Osteoblast (primary cell): ENCODE data around the gene AFAP1. TPM values are rescaled to one million over a fixed set of nuclear protein-coding genes. Genes with fewer than 3 reads are reported as not detected.

Source experiments
- DNase-seq: peaks from one replicate; pipeline ENCODE4 v3.0.0; 2011; ENCODE audit warnings: low spot score, mixed read lengths; ENCODE audit not compliant: insufficient read length; ENCODE audit errors: missing footprints
- H2AFZ ChIP-seq: 2 replicates; pipeline ENCODE4 v1.6.0; 2011; ENCODE audit warnings: mild to moderate bottlenecking, low read length
- H3K27ac ChIP-seq: 2 replicates; pipeline ENCODE4 v1.5.1; 2011; ENCODE audit warnings: mild to moderate bottlenecking, low read depth, low read length, moderate library complexity
- H3K27me3 ChIP-seq: 2 replicates; pipeline ENCODE4 v1.6.0; 2012; ENCODE audit warnings: mild to moderate bottlenecking, control low read depth, inconsistent platforms, low read length, moderate library complexity; ENCODE audit not compliant: insufficient read depth
- H3K36me3 ChIP-seq: 2 replicates; pipeline ENCODE4 v1.5.1; 2011; ENCODE audit warnings: mild to moderate bottlenecking, low read length, control low read depth, moderate library complexity; ENCODE audit not compliant: insufficient read depth
- H3K4me1 ChIP-seq: 2 replicates; pipeline ENCODE4 v1.5.1; 2011; ENCODE audit warnings: mild to moderate bottlenecking, low read length, control low read depth, moderate library complexity; ENCODE audit not compliant: insufficient read depth
- H3K4me2 ChIP-seq: 2 replicates; pipeline ENCODE4 v1.6.0; 2011; ENCODE audit warnings: mild to moderate bottlenecking, low read length; ENCODE audit not compliant: insufficient read depth
- H3K4me3 ChIP-seq: fragments of 200-600 bp; sonication (generic); 3 replicates; pipeline ENCODE4 v1.5.1; 2012; ENCODE audit warnings: mild to moderate bottlenecking, low read length, inconsistent platforms; ENCODE audit not compliant: insufficient read depth
- H3K79me2 ChIP-seq: 2 replicates; pipeline ENCODE4 v1.6.0; 2012; ENCODE audit warnings: mild to moderate bottlenecking, low read length, control low read depth, inconsistent platforms; ENCODE audit not compliant: insufficient read depth
- H3K9me3 ChIP-seq: 2 replicates; pipeline ENCODE4 v1.5.1; 2011; ENCODE audit warnings: low read depth, low read length, control low read depth
- H4K20me1 ChIP-seq: 2 replicates; pipeline ENCODE4 v1.6.0; 2012; ENCODE audit warnings: mild to moderate bottlenecking, low read length, control low read depth; ENCODE audit not compliant: insufficient read depth
- total RNA-seq: library from RNA; depleted of rRNA; stranded (reverse); fragments of >200 nt; gene quantifications from 2 replicates; pipeline ENCODE4 v1.2.3, GENCODE V29; 2012
- TF ChIP-seq, protein P1 (sequence below): IDR thresholded peaks from 2 replicates; pipeline ENCODE4 v1.5.1; 2011; ENCODE audit warnings: mild to moderate bottlenecking, low read depth, low read length, moderate library complexity; ENCODE audit errors: extremely low read depth

Gene AFAP1
- total RNA-seq, 1 donor: 101 TPM

DNA sequence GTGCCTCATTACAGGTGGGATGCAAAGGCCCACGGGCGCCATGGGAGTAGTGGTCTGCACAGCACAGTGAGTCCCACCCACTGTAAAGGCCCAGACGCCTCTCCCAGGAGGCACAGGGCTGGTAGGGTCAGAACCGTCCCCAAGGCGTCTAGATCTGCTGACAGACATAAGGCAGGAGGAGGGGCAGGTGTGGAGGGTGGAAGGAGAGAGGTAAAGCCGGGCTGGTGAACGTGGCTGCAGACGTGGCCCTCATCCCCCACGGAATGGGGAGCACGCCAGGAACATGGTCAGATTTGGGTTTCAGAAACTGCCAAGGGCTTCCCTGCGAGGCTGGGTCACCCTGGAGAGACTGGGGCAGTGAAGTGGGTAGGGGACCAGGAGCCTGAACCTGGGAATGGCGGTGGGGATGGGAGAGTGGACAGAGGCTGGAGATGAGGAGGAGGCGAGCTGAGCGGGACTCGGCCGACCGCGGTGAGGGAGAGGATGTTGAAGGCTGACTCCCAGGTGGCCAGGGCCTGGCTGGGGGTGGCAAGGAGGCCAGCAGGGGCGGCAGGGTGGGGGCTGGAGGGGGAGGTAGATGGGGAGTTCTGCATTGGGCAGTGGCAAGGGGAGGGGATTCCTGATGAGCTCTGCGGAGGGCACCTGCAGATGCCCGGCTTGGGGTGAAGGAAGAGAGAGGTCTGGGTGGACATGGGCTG, 184.9 kb downstream of the AFAP1 start:
- H3K4me3 ChIP-seq: no peak overlapping the region
- no peak overlapping the region for H3K27ac ChIP-seq
- H3K36me3 ChIP-seq: peaks cover 31% of the 10 kb centered on the region
- peaks cover 9% of the 10 kb centered on the region for H3K79me2 ChIP-seq
- TF ChIP-seq, protein P1, sequence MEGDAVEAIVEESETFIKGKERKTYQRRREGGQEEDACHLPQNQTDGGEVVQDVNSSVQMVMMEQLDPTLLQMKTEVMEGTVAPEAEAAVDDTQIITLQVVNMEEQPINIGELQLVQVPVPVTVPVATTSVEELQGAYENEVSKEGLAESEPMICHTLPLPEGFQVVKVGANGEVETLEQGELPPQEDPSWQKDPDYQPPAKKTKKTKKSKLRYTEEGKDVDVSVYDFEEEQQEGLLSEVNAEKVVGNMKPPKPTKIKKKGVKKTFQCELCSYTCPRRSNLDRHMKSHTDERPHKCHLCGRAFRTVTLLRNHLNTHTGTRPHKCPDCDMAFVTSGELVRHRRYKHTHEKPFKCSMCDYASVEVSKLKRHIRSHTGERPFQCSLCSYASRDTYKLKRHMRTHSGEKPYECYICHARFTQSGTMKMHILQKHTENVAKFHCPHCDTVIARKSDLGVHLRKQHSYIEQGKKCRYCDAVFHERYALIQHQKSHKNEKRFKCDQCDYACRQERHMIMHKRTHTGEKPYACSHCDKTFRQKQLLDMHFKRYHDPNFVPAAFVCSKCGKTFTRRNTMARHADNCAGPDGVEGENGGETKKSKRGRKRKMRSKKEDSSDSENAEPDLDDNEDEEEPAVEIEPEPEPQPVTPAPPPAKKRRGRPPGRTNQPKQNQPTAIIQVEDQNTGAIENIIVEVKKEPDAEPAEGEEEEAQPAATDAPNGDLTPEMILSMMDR: no peak
- no peak for DNase-seq
- no peaks in the 10 kb centered on the region for H3K27me3 ChIP-seq
- no peak overlapping the region for H3K4me2 ChIP-seq
- H4K20me1 ChIP-seq: peaks cover 49% of the 10 kb centered on the region
- peaks cover 16% of the 10 kb centered on the region for H3K4me1 ChIP-seq
- H3K9me3 ChIP-seq: no peaks in the 10 kb centered on the region
- no peak overlapping the region for H2AFZ ChIP-seq

DNA sequence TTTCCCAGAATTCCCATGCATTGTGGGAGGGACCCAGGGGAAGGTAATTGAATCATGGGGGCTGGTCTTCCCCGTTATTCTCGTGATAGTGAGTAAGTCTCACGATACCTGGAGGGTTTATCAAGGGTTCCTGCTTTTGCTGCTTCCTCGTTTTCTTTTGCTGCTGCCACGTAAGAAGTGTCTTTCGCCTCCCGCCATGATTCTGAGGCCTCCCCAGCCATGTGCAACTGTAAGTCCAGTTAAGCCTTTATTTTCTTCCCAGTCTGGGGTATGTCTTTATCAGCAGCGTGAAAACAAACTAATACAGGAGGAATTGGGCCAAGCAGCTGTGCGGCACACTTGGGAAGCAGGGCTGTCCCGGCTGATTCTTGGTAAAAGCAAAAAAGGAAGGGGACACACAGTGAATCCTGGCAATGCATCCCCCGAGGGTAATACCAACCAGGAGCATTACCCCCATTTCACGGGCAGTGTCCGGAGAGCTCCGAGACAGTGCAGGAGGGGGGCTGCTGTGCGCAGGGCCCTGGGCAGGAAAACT, 185.7 kb downstream of the AFAP1 start:
- no peak for DNase-seq
- Histone ChIP-seq H3K79me2 (peaks cover 2% of the 10 kb centered on the region), H2AFZ (no peak overlapping the region), H3K27me3 (no peaks in the 10 kb centered on the region), H3K4me1 (peaks cover 18% of the 10 kb centered on the region), H3K4me3 (no peak overlapping the region), H4K20me1 (peaks cover 42% of the 10 kb centered on the region), H3K36me3 (peaks cover 24% of the 10 kb centered on the region), H3K9me3 (no peaks in the 10 kb centered on the region), H3K4me2 (no peak overlapping the region), H3K27ac (no peak overlapping the region)
- TF ChIP-seq, protein P1: no peak

DNA sequence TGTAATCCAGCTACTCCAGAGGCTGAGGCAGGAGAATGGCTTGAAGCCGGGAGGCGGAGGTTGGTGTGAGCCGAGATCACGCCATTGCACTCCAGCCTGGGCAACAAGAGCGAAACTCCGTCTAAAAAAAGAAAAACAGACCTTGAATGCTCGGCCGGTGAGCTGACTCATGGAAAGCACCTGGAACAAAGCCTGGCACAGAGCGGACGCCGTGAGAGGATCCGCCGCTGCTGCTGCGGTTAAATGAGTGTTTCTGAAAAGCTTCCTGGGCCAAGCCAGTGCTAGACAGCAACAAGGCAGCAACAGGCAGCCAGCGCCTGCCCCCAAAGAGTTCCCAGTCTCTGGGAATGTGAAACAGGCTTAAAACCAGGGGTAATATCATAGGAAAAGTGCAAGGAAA, 186.4 kb downstream of the AFAP1 start:
- no peak for DNase-seq
- no peak overlapping the region for H2AFZ ChIP-seq
- H4K20me1 ChIP-seq: peaks cover 38% of the 10 kb centered on the region
- peaks cover 18% of the 10 kb centered on the region for H3K4me1 ChIP-seq
- no peak overlapping the region for H3K4me2 ChIP-seq
- no peaks in the 10 kb centered on the region for H3K9me3 ChIP-seq
- peaks cover 2% of the 10 kb centered on the region for H3K79me2 ChIP-seq
- H3K4me3 ChIP-seq: no peak overlapping the region
- peaks cover 17% of the 10 kb centered on the region for H3K36me3 ChIP-seq
- TF ChIP-seq, protein P1: no peak
- H3K27me3 ChIP-seq: no peaks in the 10 kb centered on the region
- no peak overlapping the region for H3K27ac ChIP-seq

DNA sequence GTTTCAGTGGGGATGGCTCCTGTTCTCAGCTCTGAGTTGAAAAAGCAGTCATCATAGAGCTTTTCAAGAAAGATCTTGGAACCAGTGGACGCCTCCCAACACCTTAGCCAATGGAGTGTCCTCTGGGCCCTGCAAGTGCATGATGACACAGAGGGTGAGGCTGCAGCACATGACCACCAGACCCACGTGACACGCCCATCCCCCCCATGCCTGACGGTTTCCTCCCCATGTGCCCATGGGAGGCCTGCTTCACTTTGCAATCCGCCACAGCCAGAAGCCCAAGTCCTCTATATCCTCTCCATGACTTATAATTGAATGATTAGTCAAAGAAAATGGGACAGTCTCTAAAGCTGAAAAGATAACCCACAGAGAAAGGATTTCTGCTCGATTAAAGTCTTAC, 187.0 kb downstream of the AFAP1 start:
- Histone ChIP-seq H3K27ac (no peak overlapping the region), H3K36me3 (peaks cover 11% of the 10 kb centered on the region), H3K4me3 (no peak overlapping the region), H3K9me3 (no peaks in the 10 kb centered on the region), H3K27me3 (no peaks in the 10 kb centered on the region), H2AFZ (no peak overlapping the region), H3K4me1 (peaks cover 18% of the 10 kb centered on the region), H3K79me2 (peaks cover 2% of the 10 kb centered on the region), H4K20me1 (peaks cover 35% of the 10 kb centered on the region), H3K4me2 (no peak overlapping the region)
- TF ChIP-seq, protein P1: no peak
- DNase-seq: no peak
